Neural progenitor cell (in vitro differentiated cells): ENCODE results near the gene LRRC25. TPM values are rescaled to one million over a fixed set of nuclear protein-coding genes. Genes with fewer than 3 reads are reported as not detected.
A peak's percentile ranks its signal among the peaks of the same experiment; 100 is the strongest.

Experiments
- DNase-seq: peaks from one replicate; pipeline ENCODE4 v3.0.0-alpha.2; 2016; ENCODE audit warnings: low spot score
- H2AFZ ChIP-seq: fragments of 200-600 bp; sonication (generic); replicated peaks from 2 replicates; pipeline ENCODE4 v1.6.1; 2016; ENCODE audit warnings: antibody characterized with exemption
- H3F3A ChIP-seq: fragments of 200-600 bp; sonication (generic); 2 replicates; pipeline ENCODE4 v1.6.1; 2016; ENCODE audit warnings: antibody characterized with exemption, low read depth
- H3K27ac ChIP-seq: fragments of 200-600 bp; sonication (generic); 2 replicates; pipeline ENCODE4 v1.5.1; 2016; ENCODE audit warnings: mild to moderate bottlenecking
- H3K27me3 ChIP-seq: fragments of 200-600 bp; sonication (generic); 2 replicates; pipeline ENCODE4 v1.6.1; 2016; ENCODE audit warnings: mild to moderate bottlenecking, moderate library complexity
- H3K36me3 ChIP-seq: fragments of 200-600 bp; sonication (generic); 2 replicates; pipeline ENCODE4 v1.5.1; 2016
- H3K4me1 ChIP-seq: fragments of 200-600 bp; sonication (generic); 2 replicates; pipeline ENCODE4 v1.6.1; 2016; ENCODE audit warnings: mixed run types
- H3K4me2 ChIP-seq: fragments of 200-600 bp; sonication (generic); 2 replicates; pipeline ENCODE4 v1.6.1; 2016
- H3K4me3 ChIP-seq: fragments of 200-600 bp; sonication (generic); 2 replicates; pipeline ENCODE4 v1.5.1; 2016
- H3K79me2 ChIP-seq: fragments of 200-600 bp; sonication (generic); 2 replicates; pipeline ENCODE4 v1.6.1; 2016; ENCODE audit warnings: low read depth
- H3K9ac ChIP-seq: fragments of 200-600 bp; sonication (generic); 2 replicates; pipeline ENCODE4 v1.6.1; 2016
- H3K9me3 ChIP-seq: fragments of 200-600 bp; sonication (generic); 2 replicates; pipeline ENCODE4 v1.5.1; 2016; ENCODE audit warnings: low read depth
- H4K20me1 ChIP-seq: fragments of 200-600 bp; sonication (generic); 2 replicates; pipeline ENCODE4 v1.6.1; 2016; ENCODE audit warnings: low read depth
- H3K27ac Mint-ChIP-seq: 3 replicates; pipeline ENCODE4 v1.8.0; 2021; ENCODE audit warnings: mixed read lengths
- H3K27me3 Mint-ChIP-seq: 2 replicates; pipeline ENCODE4 v1.8.0; 2022; ENCODE audit warnings: low read depth, mild to moderate bottlenecking, inconsistent platforms, moderate library complexity, mixed read lengths; ENCODE audit not compliant: insufficient read depth
- H3K36me3 Mint-ChIP-seq: 3 replicates; pipeline ENCODE4 v1.8.0; 2021; ENCODE audit warnings: mixed read lengths
- H3K4me1 Mint-ChIP-seq: 3 replicates; pipeline ENCODE4 v1.8.0; 2021; ENCODE audit warnings: mixed read lengths
- H3K4me3 Mint-ChIP-seq: 3 replicates; pipeline ENCODE4 v1.8.0; 2021; ENCODE audit warnings: mild to moderate bottlenecking, moderate library complexity, mixed read lengths
- H3K9me3 Mint-ChIP-seq: 3 replicates; pipeline ENCODE4 v1.8.0; 2020; ENCODE audit warnings: mixed read lengths
- EZH2 ChIP-seq: fragments of 200-600 bp; sonication (generic); IDR thresholded peaks from 2 replicates; pipeline ENCODE4 v1.6.1; 2017; ENCODE audit warnings: antibody characterized with exemption, mild to moderate bottlenecking, moderate library complexity
- EZH2phosphoT487 ChIP-seq: fragments of 200-600 bp; sonication (generic); IDR thresholded peaks from 2 replicates; pipeline ENCODE4 v1.6.1; 2017; ENCODE audit warnings: antibody characterized with exemption
- total RNA-seq: library from RNA; depleted of rRNA; stranded (reverse); fragments of >200 nt; gene quantifications from 2 replicates; pipeline ENCODE4 v1.2.3, GENCODE V29; 2015; ENCODE audit warnings: low replicate concordance
- TF ChIP-seq, protein P1 (sequence below): fragments of 200-600 bp; sonication (generic); IDR thresholded peaks from 2 replicates; pipeline ENCODE4 v1.5.1; 2017; ENCODE audit warnings: antibody characterized with exemption, mild to moderate bottlenecking

LRRC25 gene
- total RNA-seq, result 0.03 TPM in 1 of 2 replicates, not detected in the other

DNA sequence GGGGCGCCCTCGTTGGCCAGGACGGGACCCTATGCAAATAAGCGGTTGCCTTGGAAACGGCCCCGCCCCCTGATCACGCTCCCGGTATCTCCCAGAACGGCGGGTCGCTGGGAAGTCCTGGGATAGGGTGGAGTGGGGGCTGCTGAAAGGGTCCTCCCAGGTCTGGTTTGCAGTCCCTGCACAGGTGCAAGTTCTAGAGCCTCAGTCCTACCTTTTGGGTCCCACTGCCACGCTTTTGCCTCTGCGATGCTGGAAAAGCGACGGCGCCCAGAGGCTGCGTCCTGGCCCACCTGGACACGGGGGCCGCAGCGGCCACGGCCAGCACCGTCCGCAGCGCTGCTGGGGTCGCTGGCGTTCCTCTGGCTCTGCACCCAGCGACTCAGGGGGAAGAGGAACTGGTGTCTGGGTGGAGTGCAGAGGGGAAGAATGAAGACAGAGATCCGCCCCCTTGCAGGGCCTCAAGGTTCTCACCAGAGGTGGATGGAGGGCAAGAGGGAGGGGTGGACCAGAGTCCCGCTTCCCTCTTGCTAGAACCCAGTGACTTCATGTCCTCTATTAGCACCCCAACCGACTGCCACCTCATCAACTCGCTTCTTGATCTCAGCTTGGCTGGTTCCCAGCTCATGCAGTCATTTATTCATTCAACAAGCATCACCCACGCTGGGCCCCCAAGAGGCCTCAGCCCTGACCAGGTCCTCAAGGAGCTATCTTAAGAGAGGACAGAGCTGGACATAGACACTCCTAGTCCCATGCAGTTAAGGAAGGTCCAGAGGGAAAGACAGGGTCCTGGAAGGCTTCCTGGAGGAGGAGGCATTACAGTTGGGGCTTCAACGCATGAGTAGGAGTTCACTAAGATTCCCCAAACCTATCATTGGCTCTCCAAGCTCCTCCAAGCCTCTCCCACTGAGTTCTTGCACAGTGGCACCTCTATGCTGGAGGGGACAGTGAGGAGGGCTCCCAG, at the start of gene LRRC25:
Gene LRRC25 (minus strand): TSS at position 381 of the 961 bp plus-strand sequence. CDS start 659 bp downstream, outside the sequence.
- DNase-seq, result peak; percentile 91
- Mint-ChIP-seq H3K4me3 (peak within 1 kb of the TSS; percentile 62), H3K4me1 (peaks cover 20% of the 10 kb centered on the region), H3K36me3 (no peaks in the 10 kb centered on the region), H3K9me3 (no peaks in the 10 kb centered on the region), H3K27ac (peak within 1 kb of the TSS; percentile 83), H3K27me3 (peaks cover 7% of the 10 kb centered on the region)
- Histone ChIP-seq H3K27me3 (peaks cover 5% of the 10 kb centered on the region), H4K20me1 (no peaks in the 10 kb centered on the region), H3K4me1 (peaks cover 6% of the 10 kb centered on the region), H3K9ac (no peak within 1 kb of the TSS), H3K4me2 (peak within 1 kb of the TSS; percentile 73), H3K27ac (no peak within 1 kb of the TSS), H3K79me2 (no peaks in the 10 kb centered on the region), H3K4me3 (peak within 1 kb of the TSS; percentile 20), H3K9me3 (no peaks in the 10 kb centered on the region), H3K36me3 (no peaks in the 10 kb centered on the region), H2AFZ (peak within 1 kb of the TSS; percentile 72), H3F3A (peaks cover 3% of the 10 kb centered on the region)
- TF ChIP-seq, protein P1, sequence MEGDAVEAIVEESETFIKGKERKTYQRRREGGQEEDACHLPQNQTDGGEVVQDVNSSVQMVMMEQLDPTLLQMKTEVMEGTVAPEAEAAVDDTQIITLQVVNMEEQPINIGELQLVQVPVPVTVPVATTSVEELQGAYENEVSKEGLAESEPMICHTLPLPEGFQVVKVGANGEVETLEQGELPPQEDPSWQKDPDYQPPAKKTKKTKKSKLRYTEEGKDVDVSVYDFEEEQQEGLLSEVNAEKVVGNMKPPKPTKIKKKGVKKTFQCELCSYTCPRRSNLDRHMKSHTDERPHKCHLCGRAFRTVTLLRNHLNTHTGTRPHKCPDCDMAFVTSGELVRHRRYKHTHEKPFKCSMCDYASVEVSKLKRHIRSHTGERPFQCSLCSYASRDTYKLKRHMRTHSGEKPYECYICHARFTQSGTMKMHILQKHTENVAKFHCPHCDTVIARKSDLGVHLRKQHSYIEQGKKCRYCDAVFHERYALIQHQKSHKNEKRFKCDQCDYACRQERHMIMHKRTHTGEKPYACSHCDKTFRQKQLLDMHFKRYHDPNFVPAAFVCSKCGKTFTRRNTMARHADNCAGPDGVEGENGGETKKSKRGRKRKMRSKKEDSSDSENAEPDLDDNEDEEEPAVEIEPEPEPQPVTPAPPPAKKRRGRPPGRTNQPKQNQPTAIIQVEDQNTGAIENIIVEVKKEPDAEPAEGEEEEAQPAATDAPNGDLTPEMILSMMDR, result no peak
- TF ChIP-seq EZH2phosphoT487, result no peak
- no peak for TF ChIP-seq EZH2

DNA sequence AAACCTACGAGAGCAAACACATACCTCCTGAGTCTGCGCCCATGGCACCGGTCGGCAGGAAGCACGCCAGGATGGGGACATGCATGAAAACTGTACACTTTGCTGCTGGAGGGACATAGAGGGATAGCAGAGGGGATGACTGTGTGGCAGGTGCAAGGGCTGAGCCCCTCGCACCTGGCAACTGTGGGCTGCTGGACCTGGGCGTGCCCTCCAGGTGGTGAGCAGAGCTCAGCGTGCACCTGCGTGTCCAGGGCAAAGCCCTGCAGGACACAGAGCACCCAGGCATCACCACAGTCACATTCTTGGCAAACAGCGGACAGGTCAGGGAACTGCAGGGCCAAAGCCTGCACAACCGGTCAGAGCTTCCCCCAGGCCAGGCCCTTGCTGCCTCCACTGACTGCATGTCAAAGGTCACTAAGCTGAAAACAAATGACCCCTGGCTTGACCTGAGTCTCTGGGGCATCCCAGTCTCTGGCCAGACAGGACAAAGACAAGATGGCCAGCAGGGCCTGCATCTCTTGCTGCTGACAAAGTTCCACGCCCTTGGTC, 49.5 kb upstream of the LRRC25 start:
- H3K27me3 ChIP-seq, result no peaks in the 10 kb centered on the region
- no peak overlapping the region for H3K9ac ChIP-seq
- Mint-ChIP-seq H3K27ac (peak overlapping the region; percentile 50), H3K9me3 (peaks cover 2% of the 10 kb centered on the region), H3K4me3 (no peak overlapping the region), H3K36me3 (peaks cover 13% of the 10 kb centered on the region), H3K4me1 (peaks cover 21% of the 10 kb centered on the region), H3K27me3 (peaks cover 6% of the 10 kb centered on the region)
- no peak overlapping the region for H3K4me3 ChIP-seq
- no peak overlapping the region for H3K27ac ChIP-seq
- TF ChIP-seq EZH2phosphoT487, result no peak
- TF ChIP-seq, protein P1, result no peak
- TF ChIP-seq EZH2, result no peak
- H4K20me1 ChIP-seq, result peaks cover 9% of the 10 kb centered on the region
- no peaks in the 10 kb centered on the region for H3K36me3 ChIP-seq
- H3F3A ChIP-seq, result no peaks in the 10 kb centered on the region
- no peaks in the 10 kb centered on the region for H3K79me2 ChIP-seq
- no peak for DNase-seq
- H3K4me2 ChIP-seq, result no peak overlapping the region
- H3K4me1 ChIP-seq, result no peaks in the 10 kb centered on the region
- H2AFZ ChIP-seq, result no peak overlapping the region
- no peaks in the 10 kb centered on the region for H3K9me3 ChIP-seq

DNA sequence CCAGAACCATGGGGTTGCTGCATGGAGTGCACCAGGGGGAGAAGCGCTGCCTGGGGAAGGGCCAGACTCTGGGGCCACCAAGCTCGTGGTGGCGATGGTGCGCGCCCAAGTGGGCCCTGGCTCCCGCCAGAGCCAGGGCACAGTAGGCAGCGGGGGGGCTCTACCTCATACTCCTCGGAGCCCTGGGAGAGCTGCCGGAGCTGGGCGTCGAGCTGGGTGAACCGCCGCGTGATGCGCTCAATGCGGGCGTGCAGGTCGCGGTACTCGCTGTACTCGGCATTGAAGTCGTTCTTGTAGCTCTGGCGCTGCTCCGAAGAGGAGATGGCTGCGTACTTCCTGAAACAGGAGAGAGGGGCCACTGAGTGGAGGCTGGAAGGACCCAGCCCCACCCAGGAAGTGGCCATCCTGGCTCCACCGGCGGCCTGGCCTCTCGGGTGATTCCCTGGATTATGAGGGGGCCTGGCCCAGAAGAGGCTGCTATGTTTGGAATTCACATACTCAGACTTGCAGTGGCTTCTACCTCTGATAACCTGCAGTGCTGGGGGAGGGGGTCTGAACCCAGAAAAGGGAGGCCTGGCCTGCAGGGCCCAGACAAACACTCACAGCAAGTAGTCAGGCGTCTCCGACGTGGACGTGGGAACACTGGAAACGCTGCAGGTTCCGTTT, 48.9 kb upstream of the LRRC25 start:
- peaks cover 22% of the 10 kb centered on the region for H3K4me1 Mint-ChIP-seq
- peaks cover 13% of the 10 kb centered on the region for H3K36me3 Mint-ChIP-seq
- TF ChIP-seq, protein P1, result no peak
- TF ChIP-seq EZH2phosphoT487 (no peak), EZH2 (no peak)
- H3K4me3 Mint-ChIP-seq, result no peak overlapping the region
- Histone ChIP-seq H3K9me3 (no peaks in the 10 kb centered on the region), H2AFZ (no peak overlapping the region), H3K4me1 (no peaks in the 10 kb centered on the region), H3F3A (no peaks in the 10 kb centered on the region), H3K79me2 (no peaks in the 10 kb centered on the region), H3K27me3 (no peaks in the 10 kb centered on the region), H3K36me3 (no peaks in the 10 kb centered on the region), H3K4me3 (no peak overlapping the region), H3K27ac (no peak overlapping the region), H3K4me2 (no peak overlapping the region), H4K20me1 (peaks cover 6% of the 10 kb centered on the region), H3K9ac (no peak overlapping the region)
- peak overlapping the region; percentile 50 for H3K27ac Mint-ChIP-seq
- peaks cover 2% of the 10 kb centered on the region for H3K9me3 Mint-ChIP-seq
- peaks cover 6% of the 10 kb centered on the region for H3K27me3 Mint-ChIP-seq
- no peak for DNase-seq
